Glomerular endothelial cell (primary cell): ENCODE data around the gene NCCRP1. TPM values are rescaled to one million over a fixed set of nuclear protein-coding genes. Genes with fewer than 3 reads are reported as not detected.
"Not testable (repeated sequence)": the region's sequence is repeated elsewhere in the genome, so short reads cannot be mapped to it uniquely, and the experiment has no call there.

Experiments used
- DNase-seq: peaks from one replicate; pipeline ENCODE4 v3.0.0-alpha.2; 2011; ENCODE audit warnings: low read depth, low spot score; ENCODE audit errors: extremely low read depth
- total RNA-seq: library from RNA; depleted of rRNA; stranded (reverse); fragments of >200 nt; gene quantifications from 2 replicates; pipeline ENCODE4 v1.2.3, GENCODE V29; 2015

Gene NCCRP1
- total RNA-seq, 1 donor from 2014 or later = not detected

DNA sequence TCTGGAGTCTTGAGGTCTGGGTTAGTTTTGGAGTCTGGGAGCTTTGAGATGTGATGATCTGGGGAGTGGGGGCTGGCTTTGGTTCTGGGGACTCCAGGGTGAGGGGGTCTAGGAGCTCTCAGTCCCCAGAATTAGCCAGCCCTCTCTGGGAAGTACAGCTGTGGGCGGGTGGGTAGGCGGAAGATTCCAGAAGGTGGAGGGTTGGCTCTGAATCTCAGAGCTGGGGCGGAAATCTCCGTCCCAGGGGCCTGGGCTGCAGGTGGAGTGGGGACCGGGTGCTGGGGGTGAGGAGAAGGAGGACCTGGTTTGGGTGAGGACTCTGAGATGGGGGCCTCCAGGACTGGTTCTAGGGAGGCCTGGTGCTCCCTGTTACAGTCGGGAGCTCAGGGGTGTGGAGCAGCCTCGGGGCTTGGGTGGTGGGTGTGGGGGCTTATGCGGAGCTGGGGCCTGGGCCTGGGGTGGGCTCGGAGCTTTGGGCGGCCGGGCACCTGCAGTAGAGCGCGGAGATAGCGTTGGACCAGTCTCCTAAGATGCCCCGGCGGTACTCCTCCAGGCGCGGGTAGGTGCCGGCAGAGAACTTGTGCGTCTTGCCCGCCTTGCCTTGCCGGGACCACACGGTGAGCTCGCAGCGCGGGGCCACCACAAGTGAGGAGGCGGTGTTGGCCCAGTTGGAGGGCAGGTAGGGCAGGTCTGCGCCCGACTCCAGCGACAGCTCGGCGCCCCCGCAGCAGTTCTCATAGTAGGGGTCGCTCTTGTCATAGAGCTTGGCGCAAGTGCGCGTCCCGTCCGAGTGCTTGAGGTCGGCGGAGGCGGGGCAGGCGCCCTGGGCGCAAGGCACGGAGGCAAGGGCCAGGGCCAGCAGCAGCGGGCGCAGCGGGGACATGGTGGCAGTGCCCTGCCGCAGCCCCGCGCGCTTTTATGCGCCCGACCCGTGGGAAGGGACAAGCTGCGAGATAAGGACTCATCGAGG, 6.9 kb downstream of the NCCRP1 start, which contains the start of gene SYCN:
SYCN (minus strand) TSS at position 892 of the 970 bp plus-strand sequence; CDS start at position 883, 9 bp downstream.
- DNase-seq = no peak

DNA sequence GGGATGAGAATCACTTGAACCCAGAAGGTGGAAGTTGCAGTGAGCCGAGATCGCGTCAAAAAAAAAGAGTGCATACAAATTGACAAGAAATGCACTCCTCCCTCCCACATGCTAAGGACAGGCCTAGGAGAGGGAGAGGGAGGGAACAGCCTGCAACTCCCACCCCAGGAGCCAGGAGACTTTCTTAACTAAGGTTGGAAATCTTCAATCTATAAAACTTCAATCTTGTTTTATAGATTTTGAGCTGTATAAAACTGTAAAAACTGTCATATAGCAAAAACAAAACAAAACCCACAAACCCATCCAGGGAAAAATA, 8.6 kb downstream of the NCCRP1 start:
- no peak for DNase-seq

- no peak for DNase-seq
These were observed 9.4 kb downstream of the NCCRP1 start for GRCh38 chr19:39206122-39206521.

- DNase-seq = no peak
These were observed 10.6 kb downstream of the NCCRP1 start for GRCh38 chr19:39207293-39207836.

GRCh38 chr19:39208175-39208795, 11.5 kb downstream of the NCCRP1 start:
- no peak for DNase-seq

DNA sequence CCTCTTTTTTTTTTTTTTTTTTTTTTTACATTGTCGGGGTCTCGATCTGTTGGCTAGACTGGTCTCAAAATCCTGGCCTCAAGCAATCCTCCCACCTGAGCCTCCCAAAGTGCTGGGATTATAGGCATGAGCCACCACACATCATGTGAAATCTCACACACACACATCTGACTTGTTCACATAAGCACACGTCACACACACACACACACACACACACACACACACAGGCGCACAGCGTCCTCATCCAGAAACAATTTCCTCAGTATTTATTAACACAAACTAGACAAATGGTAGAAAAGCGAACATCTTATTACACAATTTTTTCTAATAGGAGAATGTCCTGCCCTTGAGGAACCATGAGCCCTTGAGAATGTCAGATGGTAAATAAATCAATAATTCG, 12.4 kb downstream of the NCCRP1 start:
- DNase-seq = no peak

GRCh38 chr19:39211731-39212374, 15.1 kb downstream of the NCCRP1 start:
- no peak for DNase-seq

- DNase-seq = no peak
These were observed 15.6 kb downstream of the NCCRP1 start for GRCh38 chr19:39212375-39212742.

- not testable (repeated sequence) for DNase-seq
These were observed 18.6 kb downstream of the NCCRP1 start for GRCh38 chr19:39215323-39215722.

GRCh38 chr19:39217094-39217493, 20.3 kb downstream of the NCCRP1 start:
- DNase-seq = no peak

DNA sequence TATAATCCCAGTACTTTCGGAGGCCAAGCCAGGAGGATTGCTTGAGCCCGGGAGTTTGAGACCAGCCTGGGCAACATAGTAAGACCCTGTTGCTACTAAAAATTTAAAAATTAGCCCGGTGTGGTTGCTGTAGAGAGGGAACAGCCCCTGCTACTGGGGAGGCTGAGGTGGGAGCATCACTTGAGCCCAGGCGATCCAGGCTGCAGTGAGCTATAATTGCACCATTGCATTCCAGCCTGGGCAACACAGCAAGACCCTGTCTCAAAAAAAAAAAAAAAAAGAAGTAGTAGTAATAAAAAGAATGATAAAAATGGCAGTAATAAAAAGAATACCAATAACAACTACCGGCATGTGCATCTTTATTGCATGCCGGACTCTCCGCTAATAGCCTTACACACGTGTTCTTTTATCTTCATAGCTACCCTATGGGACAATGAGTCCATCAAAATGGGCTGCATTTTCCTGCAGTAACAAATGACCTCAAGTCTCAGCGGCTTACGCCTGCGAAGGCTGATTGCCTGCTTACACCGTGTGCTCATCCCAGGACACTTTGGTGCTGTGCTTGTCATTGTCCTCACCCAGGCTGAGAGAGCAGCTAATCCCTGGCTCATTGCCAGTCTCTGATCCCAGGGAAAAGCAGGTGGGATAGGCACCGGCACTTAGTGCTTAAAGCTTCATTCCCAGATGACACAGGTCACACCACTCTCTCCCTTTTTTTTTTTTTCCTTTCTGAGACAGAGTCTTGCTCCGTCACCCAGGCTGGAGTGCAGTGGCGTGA, 21.7 kb downstream of the NCCRP1 start:
- no peak for DNase-seq

- DNase-seq = not testable (repeated sequence)
These were observed 22.3 kb downstream of the NCCRP1 start for GRCh38 chr19:39219108-39219507.

DNA sequence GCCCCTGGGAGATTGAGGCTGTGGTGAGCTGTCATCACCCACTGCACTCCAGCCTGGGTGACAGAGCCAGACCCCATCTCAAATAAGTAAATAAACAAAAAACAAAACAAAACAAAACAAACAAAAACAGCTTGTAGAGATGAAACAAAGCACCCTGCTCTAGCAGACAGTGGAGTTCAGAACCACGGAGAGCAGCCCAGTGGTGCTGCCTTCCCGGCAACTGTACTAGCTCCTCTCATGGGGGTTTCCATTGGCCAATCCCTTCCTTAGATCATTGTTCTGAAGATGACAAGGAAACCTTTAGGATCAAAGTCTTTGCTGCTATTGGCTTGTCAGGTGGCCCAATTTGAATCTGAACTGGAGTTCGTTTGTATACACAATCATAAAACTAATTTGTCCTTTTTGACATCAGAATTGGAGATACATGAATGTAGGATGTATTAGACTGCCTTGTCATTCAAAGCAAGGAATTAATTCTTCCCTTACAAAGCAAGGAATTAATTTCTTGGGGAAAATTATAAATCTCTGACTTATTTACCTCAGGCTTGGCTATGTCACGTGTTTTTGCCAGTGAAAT, 27.0 kb downstream of the NCCRP1 start:
- no peak for DNase-seq

DNA sequence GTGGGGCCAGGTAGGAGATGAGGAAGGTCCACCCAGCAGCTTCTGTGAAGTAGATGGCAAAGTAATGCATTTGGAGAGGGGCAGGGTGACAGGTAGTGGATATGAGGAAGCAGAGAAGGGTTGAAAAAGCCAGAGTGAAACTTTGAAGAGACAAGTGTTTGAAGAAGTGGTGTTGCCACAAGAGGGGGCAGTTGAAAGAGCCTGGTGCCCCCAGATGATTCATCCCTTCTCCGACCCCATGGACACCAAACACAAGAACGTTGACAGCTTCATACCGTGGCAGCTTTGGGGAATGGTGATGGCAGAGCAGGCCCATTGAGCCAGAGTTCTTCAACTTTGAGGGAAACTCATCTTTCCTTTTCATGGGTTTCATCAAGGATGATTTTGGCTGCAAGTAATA, 28.1 kb downstream of the NCCRP1 start:
- no peak for DNase-seq

GRCh38 chr19:39230096-39230764, 33.5 kb downstream of the NCCRP1 start:
- no peak for DNase-seq

- DNase-seq = no peak
These were observed 35.9 kb downstream of the NCCRP1 start for GRCh38 chr19:39232708-39233107.

- DNase-seq = no peak
These were observed 39.8 kb downstream of the NCCRP1 start for GRCh38 chr19:39236527-39236926.

GRCh38 chr19:39237200-39238184, 40.7 kb downstream of the NCCRP1 start:
- DNase-seq = no peak
